ENCODE results near the gene HSD17B13.
"Not testable (repeated sequence)": the region's sequence is repeated elsewhere in the genome, so short reads cannot be mapped to it uniquely, and the experiment has no call there.

Gene HSD17B13

GRCh38 chr4:87315000-87315399, 7.7 kb downstream of the HSD17B13 start:
- not testable (repeated sequence) for DNase-seq

GRCh38 chr4:87313756-87314155, 8.9 kb downstream of the HSD17B13 start:
- DNase-seq, result no peak

GRCh38 chr4:87311684-87312083, 11.0 kb downstream of the HSD17B13 start:
- no peak for DNase-seq

GRCh38 chr4:87310691-87311335, 11.9 kb downstream of the HSD17B13 start:
- no peak for DNase-seq

GRCh38 chr4:87309625-87310024, 13.1 kb downstream of the HSD17B13 start:
- DNase-seq, result no peak

GRCh38 chr4:87306056-87306455, 16.6 kb downstream of the HSD17B13 start:
- no peak for DNase-seq

- no peak for DNase-seq
Measured at GRCh38 chr4:87305562-87305961, 17.1 kb downstream of the HSD17B13 start.

GRCh38 chr4:87304745-87305432, 17.8 kb downstream of the HSD17B13 start:
- DNase-seq, result no peak

- DNase-seq, result no peak
Measured at GRCh38 chr4:87299898-87300297, 22.8 kb downstream of the HSD17B13 start.

GRCh38 chr4:87298362-87298761, 24.3 kb downstream of the HSD17B13 start:
- DNase-seq, result no peak

- DNase-seq, result not testable (repeated sequence)
Measured at GRCh38 chr4:87294911-87295310, 27.8 kb downstream of the HSD17B13 start.

- not testable (repeated sequence) for DNase-seq
Measured at GRCh38 chr4:87293889-87294288, 28.8 kb downstream of the HSD17B13 start.

GRCh38 chr4:87286970-87287369, 35.7 kb downstream of the HSD17B13 start:
- DNase-seq, result no peak

GRCh38 chr4:87284268-87284667, 38.4 kb downstream of the HSD17B13 start:
- not testable (repeated sequence) for DNase-seq

- no peak for DNase-seq
Measured at GRCh38 chr4:87283151-87283550, 39.5 kb downstream of the HSD17B13 start.

GRCh38 chr4:87281603-87282002, 41.1 kb downstream of the HSD17B13 start:
- DNase-seq, result no peak

- no peak for DNase-seq
Measured at GRCh38 chr4:87278335-87278794, 44.3 kb downstream of the HSD17B13 start.

GRCh38 chr4:87275311-87275710, 47.4 kb downstream of the HSD17B13 start:
- no peak for DNase-seq

GRCh38 chr4:87274803-87275202, 47.9 kb downstream of the HSD17B13 start:
- DNase-seq, result no peak

GRCh38 chr4:87274327-87274726, 48.4 kb downstream of the HSD17B13 start:
- DNase-seq, result no peak

- no peak for DNase-seq
Measured at GRCh38 chr4:87270825-87271224, 51.9 kb downstream of the HSD17B13 start.

- DNase-seq, result no peak
Measured at GRCh38 chr4:87270144-87270543, 52.5 kb downstream of the HSD17B13 start.

- no peak for DNase-seq
Measured at GRCh38 chr4:87268411-87268810, 54.3 kb downstream of the HSD17B13 start.

- no peak for DNase-seq
Measured at GRCh38 chr4:87266986-87267385, 55.7 kb downstream of the HSD17B13 start.

GRCh38 chr4:87262886-87263285, 59.8 kb downstream of the HSD17B13 start:
- DNase-seq, result no peak

Measured in bone marrow (tissue), 2 donors.